Keratinocyte (primary cell): Measurements from ENCODE around the gene ADCK1. TPM values are rescaled to one million over a fixed set of nuclear protein-coding genes. Genes with fewer than 3 reads are reported as not detected.

ENCODE experiments used
- DNase-seq: peaks from one replicate; pipeline ENCODE4 v3.0.0-alpha.2; 2011; ENCODE audit warnings: low read depth, missing footprints, low spot score
- FAIRE-seq: peaks from 2 replicates; lab custom pipeline; 2011; peaks lifted over from hg19 to GRCh38; lab: Jason Lieb, UNC
- H2AFZ ChIP-seq: 2 replicates; pipeline ENCODE4 v1.6.0; 2012; ENCODE audit warnings: low read length, control low read depth, inconsistent platforms; ENCODE audit not compliant: control insufficient read depth
- H3K27ac ChIP-seq: 2 replicates; pipeline ENCODE4 v1.5.1; 2011; ENCODE audit warnings: low read length; ENCODE audit not compliant: control insufficient read depth, insufficient read depth
- H3K27me3 ChIP-seq: 3 replicates; pipeline ENCODE4 v1.6.0; 2011; ENCODE audit warnings: low read length; ENCODE audit not compliant: control insufficient read depth, insufficient read depth; ENCODE audit errors: extremely low read depth
- H3K36me3 ChIP-seq, 2 experiments: 2 replicates in 1 of 2; 3 replicates in 1 of 2; pipeline ENCODE4 v1.5.1; 2011; ENCODE audit warnings: low read length in 2 of 2, mild to moderate bottlenecking in 1 of 2; ENCODE audit not compliant: control insufficient read depth in 2 of 2, insufficient read depth in 2 of 2; ENCODE audit errors: extremely low read depth in 1 of 2
- H3K4me1 ChIP-seq: 3 replicates; pipeline ENCODE4 v1.5.1; 2011; ENCODE audit warnings: low read length; ENCODE audit not compliant: control insufficient read depth, insufficient read depth; ENCODE audit errors: extremely low read depth
- H3K4me2 ChIP-seq: 3 replicates; pipeline ENCODE4 v1.6.0; 2011; ENCODE audit warnings: low read depth, low read length; ENCODE audit not compliant: control insufficient read depth, insufficient read depth; ENCODE audit errors: extremely low read depth
- H3K4me3 ChIP-seq, 3 experiments: fragments of 200-600 bp in 1 of 3; sonication (generic) in 1 of 3; 2 replicates in 2 of 3; 3 replicates in 1 of 3; pipeline ENCODE4 v1.5.1; 2011 to 2016; ENCODE audit warnings: low read length in 3 of 3, mild to moderate bottlenecking in 3 of 3, control low read depth in 2 of 3, inconsistent platforms in 1 of 3, low read depth in 1 of 3, mixed read lengths in 1 of 3, mixed run types in 1 of 3, moderate library complexity in 1 of 3; ENCODE audit not compliant: control insufficient read depth in 2 of 3, insufficient read depth in 2 of 3; ENCODE audit errors: extremely low read depth in 1 of 3
- H3K79me2 ChIP-seq: 2 replicates; pipeline ENCODE4 v1.6.0; 2012; ENCODE audit warnings: low read length; ENCODE audit not compliant: control insufficient read depth, insufficient read depth
- H3K9ac ChIP-seq: 3 replicates; pipeline ENCODE4 v1.6.0; 2011; ENCODE audit warnings: low read length; ENCODE audit not compliant: control insufficient read depth, insufficient read depth; ENCODE audit errors: extremely low read depth
- H3K9me1 ChIP-seq: 3 replicates; pipeline ENCODE4 v1.6.0; 2011; ENCODE audit warnings: low read length; ENCODE audit not compliant: control insufficient read depth, insufficient read depth; ENCODE audit errors: extremely low read depth
- H3K9me3 ChIP-seq: 2 replicates; pipeline ENCODE4 v1.5.1; 2012; ENCODE audit warnings: low read depth, low read length; ENCODE audit not compliant: control insufficient read depth
- H4K20me1 ChIP-seq: 3 replicates; pipeline ENCODE4 v1.6.0; 2011; ENCODE audit warnings: low read length; ENCODE audit not compliant: control insufficient read depth, insufficient read depth; ENCODE audit errors: extremely low read depth
- CTCF ChIP-seq, 3 experiments: IDR thresholded peaks in 1 of 3; conservative IDR thresholded peaks in 1 of 3; optimal IDR thresholded peaks in 1 of 3; 2 replicates in 2 of 3; 3 replicates in 1 of 3; pipeline versions ENCODE3 to v1.5.1; 2011; ENCODE audit warnings: low read length in 3 of 3, mild to moderate bottlenecking in 3 of 3, moderate library complexity in 2 of 3, control low read depth in 1 of 3, inconsistent platforms in 1 of 3; ENCODE audit not compliant: insufficient read depth in 2 of 3; ENCODE audit errors: extremely low read depth in 1 of 3
- EZH2 ChIP-seq: IDR thresholded peaks from one replicate; pipeline ENCODE4 v1.6.1; 2012; ENCODE audit warnings: inconsistent platforms, mild to moderate bottlenecking, low read length, moderate library complexity
- dilution Hi-C: fragments of 300-500 bp; cut with MboI; formaldehyde crosslinking; loops from one replicate; pipeline ENCODE4 v1.7.0; 2020; ENCODE audit warnings: low sequenced_read_pairs; ENCODE audit not compliant: extremely low pct_ligation_motif_present
- polyA plus RNA-seq, 5 experiments: library from polyadenylated mRNA; depleted of rRNA in 3 of 5; stranded (reverse) in 3 of 5; stranded (forward) in 1 of 5; unstranded in 1 of 5; fragments of >200 nt; gene quantifications; 1 replicate in 1 of 5; 2 replicates in 3 of 5; 3 replicates in 1 of 5; pipeline versions ENCODE4 v1.2.1 to v1.2.3, GENCODE V29; 2011 to 2012; ENCODE audit warnings: missing spikeins in 2 of 5, low read depth in 1 of 5, low replicate concordance in 1 of 5

The ADCK1 gene
- polyA plus RNA-seq, 1 donor (not counting 4 experiments of a cell fraction or from before 2014, with no cell fraction given) = 4.9 TPM

- H3K27me3 ChIP-seq = no peaks in the 10 kb centered on the region
- no peaks in the 10 kb centered on the region for H3K9me3 ChIP-seq
- no peak overlapping the region for H2AFZ ChIP-seq
- H3K27ac ChIP-seq = no peak overlapping the region
- no peaks in the 10 kb centered on the region for H3K79me2 ChIP-seq
- no peak overlapping the region for H3K4me3 ChIP-seq
- dilution Hi-C loops = no loop called here
- no peak overlapping the region for H3K4me2 ChIP-seq
- H4K20me1 ChIP-seq = no peaks in the 10 kb centered on the region
- no peaks in the 10 kb centered on the region for H3K36me3 ChIP-seq
- H3K9ac ChIP-seq = no peak overlapping the region
- DNase-seq = no peak
- no peak for TF ChIP-seq EZH2
- TF ChIP-seq CTCF (optimal IDR thresholded peaks at IDR 0.05 in 1 of 3, IDR thresholded peaks at IDR 0.05 in 1 of 3, conservative IDR thresholded peaks at IDR 0.05 in 1 of 3; ENCODE audit: extremely low read depth in 1 of 3, insufficient read depth in 2 of 3, low read length in 3 of 3) = no peak
- no peaks in the 10 kb centered on the region for H3K4me1 ChIP-seq
- no peaks in the 10 kb centered on the region for H3K9me1 ChIP-seq
- no peak for FAIRE-seq
Observed at GRCh38 chr14:77903221-77903620, 103.3 kb downstream of the ADCK1 start.

GRCh38 chr14:77903937-77904617 is 104.2 kb downstream of the ADCK1 start:
- Histone ChIP-seq H3K27ac (no peak overlapping the region), H3K4me3 (no peak overlapping the region), H2AFZ (no peak overlapping the region), H4K20me1 (no peaks in the 10 kb centered on the region), H3K9ac (no peak overlapping the region), H3K9me3 (no peaks in the 10 kb centered on the region), H3K27me3 (no peaks in the 10 kb centered on the region), H3K9me1 (no peaks in the 10 kb centered on the region), H3K79me2 (no peaks in the 10 kb centered on the region), H3K4me1 (no peaks in the 10 kb centered on the region), H3K4me2 (no peak overlapping the region), H3K36me3 (no peaks in the 10 kb centered on the region)
- DNase-seq (no peak), FAIRE-seq (no peak)
- TF ChIP-seq CTCF (optimal IDR thresholded peaks at IDR 0.05 in 1 of 3, IDR thresholded peaks at IDR 0.05 in 1 of 3, conservative IDR thresholded peaks at IDR 0.05 in 1 of 3; ENCODE audit: extremely low read depth in 1 of 3, insufficient read depth in 2 of 3, low read length in 3 of 3) (no peak), EZH2 (no peak)
- dilution Hi-C loops = no loop called here
